Ishikawa (cell line): ENCODE data around the gene CD47.

Experiments used
- CEBPB ChIP-seq: IDR thresholded peaks from 2 replicates; pipeline ENCODE4 v1.6.1; 2012
- CREB1 ChIP-seq: IDR thresholded peaks from 2 replicates; pipeline ENCODE4 v1.6.1; 2012; ENCODE audit warnings: low read depth
- EGR1 ChIP-seq: IDR thresholded peaks from 2 replicates; pipeline ENCODE4 v1.6.1; 2012
- EP300 ChIP-seq: IDR thresholded peaks from 2 replicates; pipeline ENCODE4 v1.6.1; 2012; ENCODE audit warnings: borderline replicate concordance
- FOXM1 ChIP-seq: IDR thresholded peaks from 2 replicates; pipeline ENCODE4 v1.6.1; 2012; ENCODE audit warnings: low read depth, borderline replicate concordance
- MAX ChIP-seq: IDR thresholded peaks from 2 replicates; pipeline ENCODE4 v1.6.1; 2012
- NFIC ChIP-seq: IDR thresholded peaks from 2 replicates; pipeline ENCODE4 v1.6.1; 2012
- RAD21 ChIP-seq: IDR thresholded peaks from 2 replicates; pipeline ENCODE4 v1.6.1; 2012; ENCODE audit warnings: low read depth
- REST ChIP-seq: IDR thresholded peaks from 2 replicates; pipeline ENCODE4 v1.6.1; 2012; ENCODE audit warnings: low read depth, mild to moderate bottlenecking
- TAF1 ChIP-seq: IDR thresholded peaks from 2 replicates; pipeline ENCODE4 v1.6.1; 2012; ENCODE audit warnings: low read depth, mild to moderate bottlenecking
- TCF12 ChIP-seq: IDR thresholded peaks from 2 replicates; pipeline ENCODE4 v1.6.1; 2012; ENCODE audit warnings: low read depth
- TEAD4 ChIP-seq: IDR thresholded peaks from 2 replicates; pipeline ENCODE4 v1.6.1; 2012
- YY1 ChIP-seq: IDR thresholded peaks from 2 replicates; pipeline ENCODE4 v1.6.1; 2012; ENCODE audit warnings: low read depth
- TF ChIP-seq, protein P1 (sequence below): IDR thresholded peaks from 2 replicates; pipeline ENCODE4 v1.6.1; 2012

- no peak for TF ChIP-seq MAX
- TF ChIP-seq TAF1 = no peak
- no peak for TF ChIP-seq TEAD4
- no peak for TF ChIP-seq RAD21
- no peak for TF ChIP-seq EP300
- TF ChIP-seq NFIC = no peak
- no peak for TF ChIP-seq YY1
- TF ChIP-seq FOXM1 = no peak
- no peak for TF ChIP-seq TCF12
- TF ChIP-seq CREB1 = no peak
- TF ChIP-seq CEBPB = no peak
- TF ChIP-seq, protein P1, sequence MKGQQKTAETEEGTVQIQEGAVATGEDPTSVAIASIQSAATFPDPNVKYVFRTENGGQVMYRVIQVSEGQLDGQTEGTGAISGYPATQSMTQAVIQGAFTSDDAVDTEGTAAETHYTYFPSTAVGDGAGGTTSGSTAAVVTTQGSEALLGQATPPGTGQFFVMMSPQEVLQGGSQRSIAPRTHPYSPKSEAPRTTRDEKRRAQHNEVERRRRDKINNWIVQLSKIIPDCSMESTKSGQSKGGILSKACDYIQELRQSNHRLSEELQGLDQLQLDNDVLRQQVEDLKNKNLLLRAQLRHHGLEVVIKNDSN = no peak
- TF ChIP-seq REST = no peak
- TF ChIP-seq EGR1 = no peak
Measured at GRCh38 chr3:108006881-108007331, 83.9 kb downstream of the CD47 start.
